ENCODE measurements around the gene DNMT3L.
"Not testable (repeated sequence)": the region's sequence is repeated elsewhere in the genome, so short reads cannot be mapped to it uniquely, and the experiment has no call there.

Gene DNMT3L

GRCh38 chr21:44206187-44206586, 55.5 kb downstream of the DNMT3L start:
- H3K4me1 ChIP-seq (ENCODE audit: control insufficient read depth, insufficient read depth, low read length); H3K27me3 ChIP-seq (ENCODE audit: control insufficient read depth, insufficient read depth, low read length); H3K9ac ChIP-seq (ENCODE audit: low read length); H3K36me3 ChIP-seq (ENCODE audit: control insufficient read depth, insufficient read depth, low read length); H3K9me3 ChIP-seq (ENCODE audit: control insufficient read depth, insufficient read depth, low read depth, low read length); H3K27ac ChIP-seq (ENCODE audit: low read depth, low read length); H3K4me3 ChIP-seq (ENCODE audit: low read depth, low read length): not testable (repeated sequence)

- not testable (repeated sequence) for H3K9ac ChIP-seq (ENCODE audit: low read length); H3K27ac ChIP-seq (ENCODE audit: low read depth, low read length); H3K4me3 ChIP-seq (ENCODE audit: low read depth, low read length); H3K36me3 ChIP-seq (ENCODE audit: control insufficient read depth, insufficient read depth, low read length); H3K9me3 ChIP-seq (ENCODE audit: control insufficient read depth, insufficient read depth, low read depth, low read length); H3K27me3 ChIP-seq (ENCODE audit: control insufficient read depth, insufficient read depth, low read length); H3K4me1 ChIP-seq (ENCODE audit: control insufficient read depth, insufficient read depth, low read length)
Observed at GRCh38 chr21:44202590-44203299, 59.0 kb downstream of the DNMT3L start.

- H3K4me1 ChIP-seq (ENCODE audit: control insufficient read depth, insufficient read depth, low read length); H3K36me3 ChIP-seq (ENCODE audit: control insufficient read depth, insufficient read depth, low read length); H3K27me3 ChIP-seq (ENCODE audit: control insufficient read depth, insufficient read depth, low read length); H3K9ac ChIP-seq (ENCODE audit: low read length); H3K9me3 ChIP-seq (ENCODE audit: control insufficient read depth, insufficient read depth, low read depth, low read length); H3K4me3 ChIP-seq (ENCODE audit: low read depth, low read length); H3K27ac ChIP-seq (ENCODE audit: low read depth, low read length): not testable (repeated sequence)
Observed at GRCh38 chr21:44199997-44200396, 61.7 kb downstream of the DNMT3L start.

- Histone ChIP-seq H3K36me3 (ENCODE audit: control insufficient read depth, insufficient read depth, low read length) (no peaks in the 10 kb centered on the region), H3K4me3 (ENCODE audit: low read depth, low read length) (no peak overlapping the region), H3K27ac (ENCODE audit: low read depth, low read length) (no peak overlapping the region), H3K27me3 (ENCODE audit: control insufficient read depth, insufficient read depth, low read length) (no peaks in the 10 kb centered on the region), H3K9ac (ENCODE audit: low read length) (no peak overlapping the region), H3K4me1 (ENCODE audit: control insufficient read depth, insufficient read depth, low read length) (no peaks in the 10 kb centered on the region), H3K9me3 (ENCODE audit: control insufficient read depth, insufficient read depth, low read depth, low read length) (no peaks in the 10 kb centered on the region)
Observed at GRCh38 chr21:44199448-44199847, 62.2 kb downstream of the DNMT3L start.

- H3K27me3 ChIP-seq (ENCODE audit: control insufficient read depth, insufficient read depth, low read length); H3K36me3 ChIP-seq (ENCODE audit: control insufficient read depth, insufficient read depth, low read length); H3K4me3 ChIP-seq (ENCODE audit: low read depth, low read length); H3K4me1 ChIP-seq (ENCODE audit: control insufficient read depth, insufficient read depth, low read length); H3K27ac ChIP-seq (ENCODE audit: low read depth, low read length); H3K9ac ChIP-seq (ENCODE audit: low read length); H3K9me3 ChIP-seq (ENCODE audit: control insufficient read depth, insufficient read depth, low read depth, low read length): not testable (repeated sequence)
Observed at GRCh38 chr21:44197156-44197516, 64.6 kb downstream of the DNMT3L start.

Data from HUES6 (cell line).